Measurements from ENCODE around the gene LMAN1L. TPM values are rescaled to one million over a fixed set of nuclear protein-coding genes. Genes with fewer than 3 reads are reported as not detected.

LMAN1L gene
- total RNA-seq, 1 experiment from 2014 or later, result not detected

- Histone ChIP-seq H2BK5ac (ENCODE audit: insufficient read length, low read length) (no peak overlapping the region), H3K79me1 (ENCODE audit: insufficient read depth, low read depth, low read length, poor library complexity, severe bottlenecking) (no peaks in the 10 kb centered on the region), H4K5ac (ENCODE audit: insufficient read length, low read depth, low read length) (no peak overlapping the region), H2AK5ac (ENCODE audit: insufficient read length, low read length) (no peak overlapping the region), H2BK20ac (ENCODE audit: low read depth, low read length, poor library complexity, severe bottlenecking) (no peak overlapping the region), H3K27ac (ENCODE audit: insufficient read length, low read depth, low read length) (no peak overlapping the region), H4K20me1 (ENCODE audit: control insufficient read depth, insufficient read depth, insufficient read length) (no peaks in the 10 kb centered on the region), H2BK12ac (ENCODE audit: insufficient read length, low read depth, low read length) (no peak overlapping the region), H3K23ac (ENCODE audit: insufficient read length, low read depth, low read length) (no peak overlapping the region), H2BK120ac (ENCODE audit: low read depth, low read length, poor library complexity, severe bottlenecking) (no peak overlapping the region), H3T11ph (ENCODE audit: low read length) (no peak overlapping the region), H3K9ac (ENCODE audit: extremely low read depth, insufficient read length, low read length) (no peak overlapping the region), H3K4me1 (ENCODE audit: insufficient read depth, low read length) (peaks cover 2% of the 10 kb centered on the region; the same call in 1 of the 2 replicates), H3K79me2 (ENCODE audit: insufficient read depth, low read length) (no peaks in the 10 kb centered on the region), H2BK15ac (ENCODE audit: low read depth, low read length) (no peak overlapping the region), H3K27me3 (ENCODE audit: insufficient read depth, low read length) (no peaks in the 10 kb centered on the region), H4K8ac (replicated peaks; ENCODE audit: insufficient read length, low read depth, low read length) (no peak overlapping the region), H3K23me2 (ENCODE audit: insufficient read length, low read depth, low read length, poor library complexity, severe bottlenecking) (no peaks in the 10 kb centered on the region), H3K4ac (ENCODE audit: low read depth, low read length) (no peak overlapping the region), H3K4me2 (ENCODE audit: insufficient read depth, insufficient read length, low read length) (no peak overlapping the region), H3K56ac (ENCODE audit: insufficient read length, low read depth, low read length) (no peak overlapping the region), H3K14ac (ENCODE audit: insufficient read depth, low read length) (no peak overlapping the region), H2AFZ (ENCODE audit: low read length) (no peak overlapping the region), H3K18ac (ENCODE audit: insufficient read length, low read depth, low read length) (no peak overlapping the region), H4K91ac (ENCODE audit: insufficient read length, low read depth, low read length) (no peak overlapping the region), H3K9me3 (ENCODE audit: control insufficient read depth, low read depth, low read length) (no peaks in the 10 kb centered on the region)
- DNase-seq, result no peak
- WGBS (ENCODE audit: extremely low coverage, insufficient read length, low lambda C conversion rate), result no CpG with 5 or more reads among the region's 12 CpGs
- Mint-ChIP-seq H3K4me3 (no peak overlapping the region; a peak in 1 of 5 replicates), H3K27me3 (ENCODE audit: low read depth) (no peaks in the 10 kb centered on the region), H3K4me1 (peaks cover 24 to 26% of the 10 kb centered on the region in 2 experiments), H3K27ac (no peak overlapping the region), H3K9me3 (no peaks in the 10 kb centered on the region; a peak in 1 of 5 replicates), H3K36me3 (ENCODE audit: insufficient read depth in 1 of 3, low read depth in 3 of 3) (peaks cover 0 to 2% (median 0%) of the 10 kb centered on the region in 3 experiments; a peak in 2 of 7 replicates)
- TF ChIP-seq CTCF (conservative IDR thresholded peaks at IDR 0.05), result no peak
Measured at GRCh38 chr15:74793135-74794028, 19.3 kb upstream of the LMAN1L start.

Data from H9 (cell line).